WI38 (cell line): ENCODE data around the gene ZNF223.
A peak's percentile ranks its signal among the peaks of the same experiment; 100 is the strongest.

ENCODE experiments used
- H3K4me3 ChIP-seq: 2 replicates; pipeline ENCODE4 v1.5.1; 2011; ENCODE audit warnings: low read depth, mild to moderate bottlenecking, control low read depth, low read length
- CTCF ChIP-seq: IDR thresholded peaks from 2 replicates; pipeline ENCODE4 v1.5.1; 2012; ENCODE audit warnings: low read depth, mild to moderate bottlenecking, control low read depth, low read length

ZNF223 gene

GRCh38 chr19:44051650-44052402 lies at the start of gene ZNF223:
Gene ZNF223, plus strand, starts transcription at chr19:44052036. Its CDS starts 3,141 bp downstream, at chr19:44055177.
- no peak for TF ChIP-seq CTCF
- peak within 1 kb of the TSS; percentile 91 for H3K4me3 ChIP-seq

DNA sequence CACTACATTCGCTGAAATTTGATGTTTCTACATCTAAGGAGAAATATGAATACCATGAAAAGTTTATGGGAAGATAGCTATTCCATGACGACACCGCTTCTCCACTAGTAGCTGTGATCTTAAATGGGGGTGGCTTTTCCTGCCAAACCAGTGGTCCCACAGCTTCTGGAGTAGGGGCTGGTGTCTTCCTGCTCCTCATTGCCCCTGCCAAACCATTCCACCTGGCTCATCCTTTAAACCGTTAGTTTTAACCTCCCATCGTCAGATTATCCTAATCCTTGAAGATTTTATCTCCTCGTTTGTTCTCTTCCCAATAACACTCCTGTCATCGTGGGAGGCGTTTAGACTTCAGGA lies 49.6 kb upstream of the ZNF223 start:
- TF ChIP-seq CTCF = no peak
- H3K4me3 ChIP-seq = peak overlapping the region; percentile 93

GRCh38 chr19:44002566-44003460 lies 49.0 kb upstream of the ZNF223 start, which contains the start of gene ZNF230:
Gene ZNF230, plus strand, starts transcription at chr19:44002957. Its CDS starts 4,122 bp downstream, at chr19:44007079.
- TF ChIP-seq CTCF = no peak
- H3K4me3 ChIP-seq = peak within 1 kb of the TSS; percentile 93

DNA sequence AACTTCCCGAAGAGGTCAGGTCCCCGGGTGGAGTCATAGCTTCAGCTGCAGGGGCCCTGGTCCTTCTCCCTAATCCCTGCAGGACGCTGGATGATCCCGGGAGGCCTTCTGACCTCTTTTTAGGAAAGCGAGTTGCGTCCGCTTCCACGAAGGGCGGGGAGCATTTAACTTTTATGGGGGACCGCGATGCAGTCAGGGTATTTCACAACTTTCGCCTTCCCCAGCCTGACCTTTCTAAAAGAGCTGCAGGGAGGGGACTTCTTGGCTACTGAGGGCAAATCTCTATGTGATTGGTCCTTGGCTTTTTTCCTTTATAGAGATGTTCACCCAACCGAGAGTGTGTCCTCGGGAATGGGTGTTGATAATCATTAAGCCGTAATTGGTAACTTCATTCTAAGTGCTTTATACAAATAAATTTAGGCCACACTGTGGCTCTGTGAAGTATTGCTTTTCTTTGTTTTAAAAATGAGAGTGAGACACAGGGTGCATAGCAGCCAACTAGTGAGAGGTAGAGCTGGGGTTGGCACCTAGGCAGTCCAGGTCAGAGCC lies 48.3 kb upstream of the ZNF223 start:
- peak overlapping the region; percentile 93 for H3K4me3 ChIP-seq
- no peak for TF ChIP-seq CTCF

GRCh38 chr19:44005973-44006372 lies 45.9 kb upstream of the ZNF223 start:
- TF ChIP-seq CTCF = no peak
- H3K4me3 ChIP-seq = no peak overlapping the region

DNA sequence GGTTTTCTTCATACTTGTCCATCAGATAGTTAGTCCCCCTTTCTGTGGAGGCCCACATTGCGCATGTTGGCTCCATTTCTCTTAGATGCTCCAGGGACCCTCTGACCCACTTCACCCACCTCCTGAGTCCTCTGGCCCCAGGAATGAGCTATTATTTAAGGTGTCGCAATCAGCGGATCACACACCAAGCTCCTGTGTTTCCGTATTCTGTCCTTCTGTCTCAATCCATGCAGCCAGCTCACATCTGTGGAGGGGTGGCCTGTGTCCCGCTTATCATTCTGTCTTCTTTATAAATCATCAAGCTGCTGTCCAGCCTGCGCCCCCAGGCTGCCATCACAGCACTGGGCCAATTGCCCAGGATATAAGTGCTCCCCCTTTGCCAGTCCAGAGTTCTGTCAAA lies 44.4 kb upstream of the ZNF223 start:
- no peak for TF ChIP-seq CTCF
- no peak overlapping the region for H3K4me3 ChIP-seq
